Activated naive CD8-positive, alpha-beta T cell treated with anti-CD3 and anti-CD28 coated beads for 36 hours (primary cell): Measurements from ENCODE around the gene MORN1. TPM values are rescaled to one million over a fixed set of nuclear protein-coding genes. Genes with fewer than 3 reads are reported as not detected.
A peak's percentile ranks its signal among the peaks of the same experiment; 100 is the strongest.

ENCODE experiments used
- DNase-seq: peaks from one replicate; pipeline ENCODE4 v3.0.0; 2021
- H3K27ac Mint-ChIP-seq: one replicate; pipeline ENCODE4 v1.8.0; 2022; ENCODE audit warnings: mild to moderate bottlenecking, moderate library complexity, mixed read lengths
- H3K27me3 Mint-ChIP-seq: one replicate; pipeline ENCODE4 v1.8.0; 2022; ENCODE audit warnings: mild to moderate bottlenecking, mixed read lengths
- H3K36me3 Mint-ChIP-seq: one replicate; pipeline ENCODE4 v1.8.0; 2021; ENCODE audit warnings: mild to moderate bottlenecking, mixed read lengths
- H3K4me1 Mint-ChIP-seq: one replicate; pipeline ENCODE4 v1.8.0; 2021; ENCODE audit warnings: mixed read lengths
- H3K4me3 Mint-ChIP-seq: one replicate; pipeline ENCODE4 v1.8.0; 2022; ENCODE audit warnings: mild to moderate bottlenecking, moderate library complexity, mixed read lengths
- H3K9me3 Mint-ChIP-seq: one replicate; pipeline ENCODE4 v1.8.0; 2022; ENCODE audit warnings: mixed read lengths
- total RNA-seq, 2 experiments: library from RNA; stranded (reverse); gene quantifications; one replicate each; pipeline ENCODE4 v1.2.3, GENCODE V29; 2021

MORN1 gene
- total RNA-seq, 2 experiments from 2014 or later, result 6.8 to 7.8 TPM

GRCh38 chr1:2307064-2307605, 84.2 kb downstream of the MORN1 start:
- no peak for DNase-seq
- Mint-ChIP-seq H3K4me3 (no peak overlapping the region), H3K27me3 (no peaks in the 10 kb centered on the region), H3K27ac (no peak overlapping the region), H3K4me1 (peaks cover 5% of the 10 kb centered on the region), H3K9me3 (no peaks in the 10 kb centered on the region), H3K36me3 (peaks cover 11% of the 10 kb centered on the region)

GRCh38 chr1:2306151-2306978, 85.0 kb downstream of the MORN1 start:
- no peak for DNase-seq
- no peaks in the 10 kb centered on the region for H3K27me3 Mint-ChIP-seq
- peaks cover 11% of the 10 kb centered on the region for H3K36me3 Mint-ChIP-seq
- H3K27ac Mint-ChIP-seq, result peak overlapping the region; percentile 56
- no peak overlapping the region for H3K4me3 Mint-ChIP-seq
- peaks cover 12% of the 10 kb centered on the region for H3K4me1 Mint-ChIP-seq
- H3K9me3 Mint-ChIP-seq, result no peaks in the 10 kb centered on the region

GRCh38 chr1:2304921-2305681, 86.3 kb downstream of the MORN1 start:
- Mint-ChIP-seq H3K27me3 (no peaks in the 10 kb centered on the region), H3K4me1 (peaks cover 15% of the 10 kb centered on the region), H3K27ac (no peak overlapping the region), H3K9me3 (no peaks in the 10 kb centered on the region), H3K4me3 (no peak overlapping the region), H3K36me3 (peaks cover 11% of the 10 kb centered on the region)
- DNase-seq, result no peak

- Mint-ChIP-seq H3K27ac (no peak overlapping the region), H3K4me1 (peaks cover 20% of the 10 kb centered on the region), H3K9me3 (no peaks in the 10 kb centered on the region), H3K4me3 (no peak overlapping the region), H3K36me3 (peaks cover 11% of the 10 kb centered on the region), H3K27me3 (no peaks in the 10 kb centered on the region)
- DNase-seq, result no peak
These were observed 87.1 kb downstream of the MORN1 start for GRCh38 chr1:2304282-2304681.

- H3K27ac Mint-ChIP-seq, result no peak overlapping the region
- peaks cover 23% of the 10 kb centered on the region for H3K4me1 Mint-ChIP-seq
- H3K9me3 Mint-ChIP-seq, result no peaks in the 10 kb centered on the region
- no peaks in the 10 kb centered on the region for H3K27me3 Mint-ChIP-seq
- H3K36me3 Mint-ChIP-seq, result peaks cover 12% of the 10 kb centered on the region
- H3K4me3 Mint-ChIP-seq, result no peak overlapping the region
- DNase-seq, result no peak
These were observed 87.6 kb downstream of the MORN1 start for GRCh38 chr1:2303781-2304180.

GRCh38 chr1:2303016-2303775, 88.2 kb downstream of the MORN1 start:
- H3K27ac Mint-ChIP-seq, result no peak overlapping the region
- no peaks in the 10 kb centered on the region for H3K9me3 Mint-ChIP-seq
- DNase-seq, result no peak
- peaks cover 29% of the 10 kb centered on the region for H3K4me1 Mint-ChIP-seq
- H3K27me3 Mint-ChIP-seq, result no peaks in the 10 kb centered on the region
- peaks cover 11% of the 10 kb centered on the region for H3K36me3 Mint-ChIP-seq
- H3K4me3 Mint-ChIP-seq, result no peak overlapping the region

- H3K9me3 Mint-ChIP-seq, result no peaks in the 10 kb centered on the region
- H3K27me3 Mint-ChIP-seq, result no peaks in the 10 kb centered on the region
- H3K4me3 Mint-ChIP-seq, result no peak overlapping the region
- peaks cover 9% of the 10 kb centered on the region for H3K36me3 Mint-ChIP-seq
- DNase-seq, result no peak
- peaks cover 33% of the 10 kb centered on the region for H3K4me1 Mint-ChIP-seq
- no peak overlapping the region for H3K27ac Mint-ChIP-seq
These were observed 88.9 kb downstream of the MORN1 start for GRCh38 chr1:2302292-2302925.

GRCh38 chr1:2301607-2302291, 89.6 kb downstream of the MORN1 start:
- Mint-ChIP-seq H3K4me1 (peaks cover 37% of the 10 kb centered on the region), H3K4me3 (peak overlapping the region; percentile 80), H3K27me3 (no peaks in the 10 kb centered on the region), H3K9me3 (no peaks in the 10 kb centered on the region), H3K36me3 (peaks cover 11% of the 10 kb centered on the region), H3K27ac (peak overlapping the region; percentile 98)
- no peak for DNase-seq

GRCh38 chr1:2300851-2301606, 90.3 kb downstream of the MORN1 start:
- Mint-ChIP-seq H3K36me3 (peaks cover 16% of the 10 kb centered on the region), H3K27ac (peak overlapping the region; percentile 98), H3K4me3 (peak overlapping the region; percentile 80), H3K27me3 (no peaks in the 10 kb centered on the region), H3K9me3 (no peaks in the 10 kb centered on the region), H3K4me1 (peaks cover 44% of the 10 kb centered on the region)
- peak; percentile 88 for DNase-seq

- DNase-seq, result peak; percentile 84
- no peaks in the 10 kb centered on the region for H3K27me3 Mint-ChIP-seq
- H3K4me3 Mint-ChIP-seq, result peak overlapping the region; percentile 80
- H3K9me3 Mint-ChIP-seq, result no peaks in the 10 kb centered on the region
- H3K36me3 Mint-ChIP-seq, result peaks cover 18% of the 10 kb centered on the region
- H3K4me1 Mint-ChIP-seq, result peaks cover 49% of the 10 kb centered on the region
- H3K27ac Mint-ChIP-seq, result peak overlapping the region; percentile 98
These were observed 91.2 kb downstream of the MORN1 start for GRCh38 chr1:2300004-2300771.

- no peaks in the 10 kb centered on the region for H3K27me3 Mint-ChIP-seq
- H3K4me3 Mint-ChIP-seq, result peak overlapping the region; percentile 25
- peaks cover 55% of the 10 kb centered on the region for H3K4me1 Mint-ChIP-seq
- peak overlapping the region; percentile 98 for H3K27ac Mint-ChIP-seq
- H3K9me3 Mint-ChIP-seq, result no peaks in the 10 kb centered on the region
- DNase-seq, result no peak
- peaks cover 18% of the 10 kb centered on the region for H3K36me3 Mint-ChIP-seq
These were observed 92.2 kb downstream of the MORN1 start for GRCh38 chr1:2299131-2299627.

- DNase-seq, result no peak
- Mint-ChIP-seq H3K27me3 (no peaks in the 10 kb centered on the region), H3K4me1 (peaks cover 60% of the 10 kb centered on the region), H3K9me3 (no peaks in the 10 kb centered on the region), H3K36me3 (peaks cover 18% of the 10 kb centered on the region), H3K27ac (peak overlapping the region; percentile 98), H3K4me3 (peak overlapping the region; percentile 25)
These were observed 92.7 kb downstream of the MORN1 start for GRCh38 chr1:2298685-2299084.
